Testis (tissue), 3 donors: ENCODE data around the gene ACY1. TPM values are rescaled to one million over a fixed set of nuclear protein-coding genes. Genes with fewer than 3 reads are reported as not detected.

Experiments
- DNase-seq: peaks from one replicate; pipeline ENCODE4 v3.0.0-alpha.2; 2019
- H3K27ac ChIP-seq, 2 donors: fragments of 200-600 bp; sonication (generic); one replicate each; pipeline ENCODE4 v1.5.1; 2019
- H3K27me3 ChIP-seq: fragments of 200-600 bp; sonication (generic); one replicate; pipeline ENCODE4 v1.5.1; 2019
- H3K36me3 ChIP-seq: fragments of 200-600 bp; sonication (generic); one replicate; pipeline ENCODE4 v1.5.1; 2017; ENCODE audit warnings: low read depth; ENCODE audit errors: missing control alignments
- H3K4me1 ChIP-seq: fragments of 200-600 bp; sonication (generic); one replicate; pipeline ENCODE4 v1.5.1; 2019
- H3K4me3 ChIP-seq, 2 donors: fragments of 200-600 bp; sonication (generic); one replicate each; pipeline ENCODE4 v1.5.1; 2017 to 2019
- H3K9me3 ChIP-seq: fragments of 200-600 bp; sonication (generic); one replicate; pipeline ENCODE4 v1.5.1; 2017
- CTCF ChIP-seq, 3 experiments: fragments of 450-650 bp in 2 of 3; fragments of 200-600 bp in 1 of 3; sonication (generic) in 1 of 3; IDR thresholded peaks; one replicate each; pipeline ENCODE4 v1.5.1; 2016 to 2019; ENCODE audit warnings: antibody characterized with exemption in 3 of 3, mild to moderate bottlenecking in 2 of 3, moderate library complexity in 1 of 3
- POLR2A ChIP-seq: fragments of 450-650 bp; IDR thresholded peaks from one replicate; pipeline ENCODE4 v1.6.1; 2017; ENCODE audit warnings: antibody characterized with exemption, mild to moderate bottlenecking, moderate library complexity
- WGBS, 2 donors: methylation state at CpG; one replicate each; pipeline ENCODE4 v1.1.5; 2018; 5-methylcytosine and 5-hydroxymethylcytosine counted together
- intact Hi-C: fragments of 100-400 bp; cut with DNase I; formaldehyde crosslinking; loops from one replicate; pipeline ENCODE4 v1.15.1; 2023; ENCODE audit warnings: low total_unique reads
- polyA plus RNA-seq: library from polyadenylated mRNA; stranded (reverse); fragments of 350-450 nt; fragmentation: Illumina TruSeq; extraction: RNeasy Lipid Tissue Mini Kit (QIAGEN cat#74804); gene quantifications from one replicate; pipeline ENCODE4 v1.2.3, GENCODE V29; 2014; ENCODE audit warnings: low read depth, low replicate concordance; ENCODE audit not compliant: insufficient read depth
- total RNA-seq, 2 donors: library from RNA; depleted of rRNA; stranded (reverse); fragments of >200 nt; gene quantifications; one replicate each; pipeline ENCODE4 v1.2.3, GENCODE V29; 2016

The ACY1 gene
- total and polyA plus RNA-seq, 3 donors from 2014 or later: 16.0 to 26.7 (median 17.1) TPM

GRCh38 chr3:51961011-51961410, 22.3 kb upstream of the ACY1 start:
- 90 to 95% methylated on average over 16 to 18 of the region's 18 CpGs for WGBS, 2 donors
- Histone ChIP-seq H3K27ac (no peak overlapping the region), H3K4me1 (peaks cover 41% of the 10 kb centered on the region), H3K4me3 (no peak overlapping the region), H3K36me3 (no peaks in the 10 kb centered on the region), H3K27me3 (no peaks in the 10 kb centered on the region), H3K9me3 (no peaks in the 10 kb centered on the region)
- no peak for DNase-seq
- TF ChIP-seq POLR2A (no peak), CTCF (IDR thresholded peaks at IDR 0.05) (no peak)
- intact Hi-C loops: no loop called here

GRCh38 chr3:51961602-51962569, 21.4 kb upstream of the ACY1 start:
- intact Hi-C loops: no loop called here
- Histone ChIP-seq H3K4me3 (no peak overlapping the region), H3K27ac (peak overlapping the region in 1 of 2 donors; percentile 15), H3K27me3 (no peaks in the 10 kb centered on the region), H3K4me1 (peaks cover 40% of the 10 kb centered on the region), H3K36me3 (no peaks in the 10 kb centered on the region), H3K9me3 (no peaks in the 10 kb centered on the region)
- 44% methylated on average over 9 of the region's 9 CpGs for WGBS, 2 donors
- DNase-seq: peak; percentile 65
- TF ChIP-seq CTCF (IDR thresholded peaks at IDR 0.05) (no peak), POLR2A (no peak)

- Histone ChIP-seq H3K4me3 (no peak overlapping the region), H3K36me3 (no peaks in the 10 kb centered on the region), H3K27ac (peak overlapping the region in 1 of 2 donors; percentile 54), H3K27me3 (no peaks in the 10 kb centered on the region), H3K4me1 (peaks cover 42% of the 10 kb centered on the region), H3K9me3 (no peaks in the 10 kb centered on the region)
- 57 to 69% methylated on average over 6 of the region's 6 CpGs for WGBS, 2 donors
- intact Hi-C loops: no loop called here
- DNase-seq: peak; percentile 80
- no peak for TF ChIP-seq POLR2A
Observed at GRCh38 chr3:51962854-51963530, 20.3 kb upstream of the ACY1 start.

- 58 to 60% methylated on average over 4 to 12 of the region's 12 CpGs for WGBS, 2 donors
- no peak for DNase-seq
- Histone ChIP-seq H3K27me3 (no peaks in the 10 kb centered on the region), H3K4me1 (peaks cover 45% of the 10 kb centered on the region), H3K36me3 (no peaks in the 10 kb centered on the region), H3K27ac (peak overlapping the region in 1 of 2 donors; percentile 54), H3K9me3 (no peaks in the 10 kb centered on the region), H3K4me3 (no peak overlapping the region)
- TF ChIP-seq POLR2A: no peak
- TF ChIP-seq CTCF (IDR thresholded peaks at IDR 0.05): no peak
- intact Hi-C loops: no loop called here
Observed at GRCh38 chr3:51963951-51964451, 19.3 kb upstream of the ACY1 start.

- WGBS, 2 donors: 85 to 100% methylated on average over 2 to 4 of the region's 4 CpGs
- H3K4me3 ChIP-seq: no peak overlapping the region
- H3K27ac ChIP-seq: no peak overlapping the region
- H3K4me1 ChIP-seq: peaks cover 45% of the 10 kb centered on the region
- no peak for DNase-seq
- H3K27me3 ChIP-seq: no peaks in the 10 kb centered on the region
- TF ChIP-seq CTCF (IDR thresholded peaks at IDR 0.05): no peak
- no peak for TF ChIP-seq POLR2A
- H3K9me3 ChIP-seq: no peaks in the 10 kb centered on the region
- intact Hi-C loops: no loop called here
- no peaks in the 10 kb centered on the region for H3K36me3 ChIP-seq
Observed at GRCh38 chr3:51964521-51964920, 18.8 kb upstream of the ACY1 start.
